ENCODE results near the gene COL4A5.
"Not testable (repeated sequence)": the region's sequence is repeated elsewhere in the genome, so short reads cannot be mapped to it uniquely, and the experiment has no call there.

The COL4A5 gene

GRCh38 chrX:108456971-108457477 is 17.4 kb downstream of the COL4A5 start:
- no peak for DNase-seq

GRCh38 chrX:108464604-108465003 is 25.0 kb downstream of the COL4A5 start:
- no peak for DNase-seq

- no peak for DNase-seq
Measured at GRCh38 chrX:108468486-108468885, 28.8 kb downstream of the COL4A5 start.

- no peak for DNase-seq
Measured at GRCh38 chrX:108473979-108474378, 34.3 kb downstream of the COL4A5 start.

- not testable (repeated sequence) for DNase-seq
Measured at GRCh38 chrX:108481528-108481927, 41.9 kb downstream of the COL4A5 start.

GRCh38 chrX:108484251-108484650 is 44.6 kb downstream of the COL4A5 start:
- DNase-seq: no peak

- no peak for DNase-seq
Measured at GRCh38 chrX:108485960-108486359, 46.3 kb downstream of the COL4A5 start.

GRCh38 chrX:108494406-108495090 is 54.9 kb downstream of the COL4A5 start:
- DNase-seq: no peak

GRCh38 chrX:108511721-108512120 is 72.1 kb downstream of the COL4A5 start:
- no peak for DNase-seq

- DNase-seq: no peak
Measured at GRCh38 chrX:108516184-108516583, 76.5 kb downstream of the COL4A5 start.

GRCh38 chrX:108527724-108528123 is 88.1 kb downstream of the COL4A5 start:
- DNase-seq: no peak

- DNase-seq: no peak
Measured at GRCh38 chrX:108537005-108537404, 97.4 kb downstream of the COL4A5 start.

- no peak for DNase-seq
Measured at GRCh38 chrX:108541286-108541685, 101.6 kb downstream of the COL4A5 start.

GRCh38 chrX:108557580-108557979 is 117.9 kb downstream of the COL4A5 start:
- no peak for DNase-seq

- no peak for DNase-seq
Measured at GRCh38 chrX:108558217-108558616, 118.6 kb downstream of the COL4A5 start.

GRCh38 chrX:108573136-108573535 is 133.5 kb downstream of the COL4A5 start:
- no peak for DNase-seq

- no peak for DNase-seq
Measured at GRCh38 chrX:108582151-108582550, 142.5 kb downstream of the COL4A5 start.

- DNase-seq: no peak
Measured at GRCh38 chrX:108584617-108585211, 145.1 kb downstream of the COL4A5 start.

GRCh38 chrX:108590496-108590895 is 150.9 kb downstream of the COL4A5 start:
- no peak for DNase-seq

GRCh38 chrX:108601276-108601675 is 161.6 kb downstream of the COL4A5 start:
- DNase-seq: no peak

GRCh38 chrX:108610141-108610540 is 170.5 kb downstream of the COL4A5 start:
- DNase-seq: no peak

GRCh38 chrX:108614616-108615015 is 175.0 kb downstream of the COL4A5 start:
- DNase-seq: no peak

- no peak for DNase-seq
Measured at GRCh38 chrX:108640817-108641216, 201.2 kb downstream of the COL4A5 start.

- no peak for DNase-seq
Measured at GRCh38 chrX:108641589-108642272, 202.1 kb downstream of the COL4A5 start.

Measured in 8988T (cell line).